ENCODE data around the gene SRI. TPM values are rescaled to one million over a fixed set of nuclear protein-coding genes. Genes with fewer than 3 reads are reported as not detected.

The SRI gene
- total and polyA plus RNA-seq, 7 donors = 38.1 to 2,603 (median 80.9) TPM

DNA sequence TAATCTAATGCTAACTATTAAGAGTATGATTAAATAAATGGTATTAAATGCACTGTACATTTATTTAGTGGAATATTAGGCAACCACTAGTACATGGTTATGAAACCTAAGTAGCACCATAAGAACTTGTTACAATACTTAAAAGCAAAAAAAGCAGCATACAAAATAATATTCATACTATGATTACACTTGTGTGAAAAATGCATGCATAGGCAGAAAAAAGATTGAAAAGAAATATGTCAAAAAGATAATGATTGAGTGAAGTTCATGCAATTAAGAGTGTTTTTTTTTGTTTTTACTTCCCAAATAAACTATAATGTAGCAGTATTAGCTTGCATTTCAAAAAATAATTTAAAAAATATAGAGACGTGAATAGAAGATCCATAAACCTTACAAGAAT is 20.0 kb upstream of the SRI start:
- Histone ChIP-seq H3K9me3 (no peaks in the 10 kb centered on the region), H3K27me3 (no peaks in the 10 kb centered on the region), H3K4me1 (no peaks in the 10 kb centered on the region), H3K36me3 (no peaks in the 10 kb centered on the region), H3K4me3 (no peak overlapping the region), H3K27ac (no peak overlapping the region)
- intact Hi-C loops (cut with DNase I) = no loop called here
- no peak for TF ChIP-seq EP300 (IDR thresholded peaks at IDR 0.05)
- no peak for TF ChIP-seq POLR2AphosphoS5 (IDR thresholded peaks at IDR 0.05)
- TF ChIP-seq, protein P1, sequence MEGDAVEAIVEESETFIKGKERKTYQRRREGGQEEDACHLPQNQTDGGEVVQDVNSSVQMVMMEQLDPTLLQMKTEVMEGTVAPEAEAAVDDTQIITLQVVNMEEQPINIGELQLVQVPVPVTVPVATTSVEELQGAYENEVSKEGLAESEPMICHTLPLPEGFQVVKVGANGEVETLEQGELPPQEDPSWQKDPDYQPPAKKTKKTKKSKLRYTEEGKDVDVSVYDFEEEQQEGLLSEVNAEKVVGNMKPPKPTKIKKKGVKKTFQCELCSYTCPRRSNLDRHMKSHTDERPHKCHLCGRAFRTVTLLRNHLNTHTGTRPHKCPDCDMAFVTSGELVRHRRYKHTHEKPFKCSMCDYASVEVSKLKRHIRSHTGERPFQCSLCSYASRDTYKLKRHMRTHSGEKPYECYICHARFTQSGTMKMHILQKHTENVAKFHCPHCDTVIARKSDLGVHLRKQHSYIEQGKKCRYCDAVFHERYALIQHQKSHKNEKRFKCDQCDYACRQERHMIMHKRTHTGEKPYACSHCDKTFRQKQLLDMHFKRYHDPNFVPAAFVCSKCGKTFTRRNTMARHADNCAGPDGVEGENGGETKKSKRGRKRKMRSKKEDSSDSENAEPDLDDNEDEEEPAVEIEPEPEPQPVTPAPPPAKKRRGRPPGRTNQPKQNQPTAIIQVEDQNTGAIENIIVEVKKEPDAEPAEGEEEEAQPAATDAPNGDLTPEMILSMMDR (IDR thresholded peaks at IDR 0.05) = no peak
- no peak for TF ChIP-seq POLR2A (IDR thresholded peaks at IDR 0.05)
- no peak for DNase-seq
- 87 to 94% methylated on average over 1 of the region's 1 CpG for WGBS, 2 donors

GRCh38 chr7:88233828-88234227 is 14.0 kb upstream of the SRI start:
- Histone ChIP-seq H3K36me3 (no peaks in the 10 kb centered on the region), H3K27ac (no peak overlapping the region), H3K4me3 (no peak overlapping the region), H3K9me3 (no peaks in the 10 kb centered on the region), H3K27me3 (no peaks in the 10 kb centered on the region), H3K4me1 (no peaks in the 10 kb centered on the region)
- TF ChIP-seq, protein P1 (IDR thresholded peaks at IDR 0.05) = no peak
- no peak for TF ChIP-seq POLR2A (IDR thresholded peaks at IDR 0.05)
- TF ChIP-seq POLR2AphosphoS5 (IDR thresholded peaks at IDR 0.05) = no peak
- TF ChIP-seq EP300 (IDR thresholded peaks at IDR 0.05) = no peak
- no peak for DNase-seq
- intact Hi-C loops (cut with DNase I) = no loop called here

GRCh38 chr7:88230646-88231045 is 10.8 kb upstream of the SRI start:
- no peaks in the 10 kb centered on the region for H3K36me3 ChIP-seq
- H3K27me3 ChIP-seq = peaks cover 0 to 4% (median 0%) of the 10 kb centered on the region in 3 donors
- no peak overlapping the region for H3K27ac ChIP-seq
- DNase-seq = no peak
- no peaks in the 10 kb centered on the region for H3K4me1 ChIP-seq
- no peaks in the 10 kb centered on the region for H3K9me3 ChIP-seq
- 44 to 77% methylated on average over 5 of the region's 5 CpGs for WGBS, 2 donors
- no peak overlapping the region for H3K4me3 ChIP-seq
- intact Hi-C loops (cut with DNase I) = no loop called here
- TF ChIP-seq EP300 (IDR thresholded peaks at IDR 0.05) = no peak
- TF ChIP-seq POLR2AphosphoS5 (IDR thresholded peaks at IDR 0.05) = no peak
- TF ChIP-seq POLR2A (IDR thresholded peaks at IDR 0.05) = no peak
- TF ChIP-seq, protein P1 (IDR thresholded peaks at IDR 0.05) = no peak

- no peak for DNase-seq
- Histone ChIP-seq H3K36me3 (no peaks in the 10 kb centered on the region), H3K27me3 (peaks cover 0 to 4% (median 0%) of the 10 kb centered on the region in 3 donors), H3K4me3 (no peak overlapping the region), H3K4me1 (no peaks in the 10 kb centered on the region), H3K27ac (no peak overlapping the region), H3K9me3 (no peaks in the 10 kb centered on the region)
- WGBS, 2 donors = 21 to 76% methylated on average over 4 of the region's 4 CpGs
- intact Hi-C loops (cut with DNase I) = no loop called here
- TF ChIP-seq, protein P1 (IDR thresholded peaks at IDR 0.05) = no peak
- TF ChIP-seq POLR2A (IDR thresholded peaks at IDR 0.05) (no peak), EP300 (IDR thresholded peaks at IDR 0.05) (no peak), POLR2AphosphoS5 (IDR thresholded peaks at IDR 0.05) (no peak)
These were observed 9.6 kb upstream of the SRI start for GRCh38 chr7:88229302-88229995.

All from sigmoid colon (tissue), 7 donors.